RWPE1 (cell line): ENCODE data around the gene DOCK1.
"Not testable (repeated sequence)": the region's sequence is repeated elsewhere in the genome, so short reads cannot be mapped to it uniquely, and the experiment has no call there.

Experiments used
- CTCF ChIA-PET: fragments of 350-600 bp; sonication (Branson Sonifier 250); formaldehyde crosslinking; extraction: SDS; loops from one replicate; lab custom pipeline; 2021; lab: Yijun Ruan, JAX
- POLR2A ChIA-PET: fragments of 400-600 bp; formaldehyde crosslinking; extraction: SDS; loops from one replicate; lab custom pipeline; 2020; ENCODE audit warnings: antibody characterized with exemption; ENCODE audit not compliant: low non-redundant PET; lab: Yijun Ruan, JAX
- DNase-seq: peaks from one replicate; pipeline ENCODE4 v3.0.0; 2012; ENCODE audit warnings: low spot score
- H3K27ac ChIP-seq: fragments of 450-650 bp; 2 replicates; pipeline ENCODE4 v1.5.1; 2017
- CTCF ChIP-seq: fragments of 450-650 bp; conservative IDR thresholded peaks from 2 replicates; pipeline ENCODE4 v1.5.1; 2017; ENCODE audit warnings: low read depth, mild to moderate bottlenecking

DOCK1 gene

DNA sequence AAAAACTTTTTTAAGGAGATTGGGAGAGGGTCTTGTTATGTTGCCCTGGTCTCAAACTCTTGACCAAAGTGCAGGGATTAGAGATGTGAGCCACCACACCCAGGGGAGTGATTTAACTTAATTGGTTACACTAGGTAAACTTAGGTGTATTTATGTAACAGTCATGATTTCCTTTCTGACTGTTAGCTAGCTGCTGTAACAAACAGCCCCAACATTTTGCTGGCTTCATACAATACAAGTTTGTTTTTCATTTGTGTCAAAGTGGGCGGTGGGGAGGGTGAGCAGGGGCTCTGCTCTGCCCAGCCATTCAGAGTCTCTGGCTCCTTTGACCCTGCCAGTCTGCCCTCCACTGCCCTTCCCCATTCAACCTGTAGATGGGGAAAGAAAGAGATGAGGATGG is 9.3 kb downstream of the DOCK1 start:
- H3K27ac ChIP-seq, result no peak overlapping the region
- ChIA-PET POLR2A (no interaction called here), CTCF (no interaction called here)
- no peak for DNase-seq
- no peak for TF ChIP-seq CTCF

DNA sequence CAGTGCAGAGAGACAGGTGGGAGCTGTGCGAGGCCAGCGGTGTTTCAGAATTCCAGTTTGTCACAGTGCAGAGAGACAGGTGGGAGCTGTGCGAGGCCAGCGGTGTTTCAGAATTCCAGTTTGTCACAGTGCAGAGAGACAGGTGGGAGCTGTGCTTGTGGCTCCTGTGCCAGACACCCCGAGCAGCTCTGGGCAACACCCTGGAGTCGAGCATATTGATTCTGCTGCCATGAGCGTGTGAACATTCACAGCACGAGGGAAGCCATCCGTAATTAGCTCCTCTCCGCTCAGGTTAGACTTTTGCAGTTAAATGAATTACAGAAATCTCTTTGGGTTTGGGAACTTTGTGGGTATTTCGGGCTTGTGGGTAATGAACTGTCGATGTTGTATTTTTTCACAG is 11.7 kb downstream of the DOCK1 start:
- POLR2A ChIA-PET, DNase-seq, H3K27ac ChIP-seq: not testable (repeated sequence)
- CTCF ChIA-PET, result interaction anchor here (0.5 to 1.0 kb wide), 2 partner anchors 9 to 83 kb away, joined by 5 to 7 read pairs; no protein-coding TSS in a partner anchor

- CTCF ChIA-PET, result interaction anchor here (1.0 kb wide), 1 partner anchor 10 kb away, joined by 7 read pairs; no protein-coding TSS in a partner anchor
- POLR2A ChIA-PET, result no interaction called here
- 0 out of 2 replicates have a peak overlapping the region, but pooled peaks have one; percentile 6 for H3K27ac ChIP-seq
- no peak for TF ChIP-seq CTCF
- no peak for DNase-seq
These were observed 12.1 kb downstream of the DOCK1 start for GRCh38 chr10:126917375-126917774.

GRCh38 chr10:126917975-126918908 is 13.0 kb downstream of the DOCK1 start:
- DNase-seq, result no peak
- no peak for TF ChIP-seq CTCF
- POLR2A ChIA-PET, result no interaction called here
- CTCF ChIA-PET, result interaction anchor here (0.7 kb wide), 1 partner anchor 112 kb away, joined by 3 read pairs; no protein-coding TSS in a partner anchor
- H3K27ac ChIP-seq, result 0 out of 2 replicates have a peak overlapping the region, but pooled peaks have one; percentile 6

DNA sequence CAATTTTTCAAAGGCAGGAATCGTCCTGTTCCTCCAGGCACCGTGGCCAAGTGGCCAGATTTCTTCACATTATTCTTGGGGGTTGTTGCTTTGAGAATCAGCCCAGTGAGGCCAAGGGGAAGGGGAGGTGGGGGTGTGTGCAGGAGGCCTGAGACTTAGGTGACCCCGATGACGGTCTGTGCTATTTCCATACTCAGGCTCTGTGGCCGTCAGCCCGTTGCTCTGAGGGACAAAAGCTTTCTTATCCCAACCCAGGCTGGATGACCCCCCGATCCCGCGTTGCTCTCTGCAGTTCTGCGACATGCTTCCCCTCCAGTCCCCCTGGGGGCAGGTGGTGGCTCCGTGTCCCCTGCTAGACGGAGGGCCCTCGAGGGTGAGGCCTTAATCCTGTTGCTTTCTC is 14.2 kb downstream of the DOCK1 start:
- POLR2A ChIA-PET, result no interaction called here
- CTCF ChIA-PET, result interaction anchor here (0.6 kb wide), 1 partner anchor 1829 kb away, joined by 5 read pairs; no protein-coding TSS in a partner anchor
- H3K27ac ChIP-seq, result no peak overlapping the region
- no peak for TF ChIP-seq CTCF
- DNase-seq, result no peak

DNA sequence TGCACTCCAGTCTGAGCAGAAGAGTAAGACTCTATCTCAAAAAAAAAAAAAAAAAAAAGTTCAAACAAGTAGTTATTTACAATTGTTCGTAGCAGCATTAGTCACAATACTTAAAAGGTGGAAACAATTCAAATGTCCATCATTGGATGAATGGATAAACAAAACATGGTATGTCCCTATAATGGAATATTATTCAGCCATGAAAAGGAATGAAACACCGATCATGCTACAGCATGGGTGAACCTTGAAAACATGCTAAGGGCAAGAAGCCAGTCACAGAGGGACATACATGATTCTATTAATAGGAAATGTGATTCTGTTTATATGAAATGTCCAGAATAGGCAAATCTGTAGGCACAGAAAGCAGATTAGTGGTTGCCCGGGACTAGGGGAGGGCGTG is 15.9 kb downstream of the DOCK1 start:
- ChIA-PET POLR2A (no interaction called here), CTCF (interaction anchor here (0.7 kb wide), 1 partner anchor 35 kb away, joined by 4 read pairs; no protein-coding TSS in a partner anchor)
- no peak overlapping the region for H3K27ac ChIP-seq
- TF ChIP-seq CTCF, result no peak
- DNase-seq, result no peak
